Measurements from ENCODE around the gene STPG2.

Gene STPG2

DNA sequence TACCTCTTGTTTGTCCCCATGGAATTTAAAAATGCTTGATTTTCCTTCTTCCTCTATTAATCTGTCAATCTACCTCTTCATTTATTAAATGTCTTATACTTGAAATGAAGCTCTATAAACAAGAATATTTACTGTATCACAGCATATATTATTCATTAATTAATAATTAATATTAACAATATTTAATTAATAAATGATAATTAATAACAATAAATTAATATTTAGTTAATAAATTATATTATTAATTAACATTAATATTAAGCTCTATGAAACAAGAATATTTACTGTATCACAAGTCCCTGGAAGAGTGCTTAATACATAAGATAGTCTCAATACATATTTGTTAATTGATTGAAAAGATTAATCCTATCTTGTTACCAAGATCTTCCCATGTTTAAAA is 306.6 kb downstream of the STPG2 start:
- Histone ChIP-seq H3K36me3 (no peaks in the 10 kb centered on the region), H3K4me3 (ENCODE audit: low read depth in 1 of 2, low read length in 1 of 2) (no peak overlapping the region), H3K27me3 (no peaks in the 10 kb centered on the region), H3K9me3 (no peaks in the 10 kb centered on the region), H3K4me1 (ENCODE audit: control insufficient read depth in 1 of 2, insufficient read depth in 1 of 2, low read depth in 1 of 2, low read length in 1 of 2) (no peaks in the 10 kb centered on the region), H3K27ac (no peak overlapping the region)
- TF ChIP-seq, protein P1, sequence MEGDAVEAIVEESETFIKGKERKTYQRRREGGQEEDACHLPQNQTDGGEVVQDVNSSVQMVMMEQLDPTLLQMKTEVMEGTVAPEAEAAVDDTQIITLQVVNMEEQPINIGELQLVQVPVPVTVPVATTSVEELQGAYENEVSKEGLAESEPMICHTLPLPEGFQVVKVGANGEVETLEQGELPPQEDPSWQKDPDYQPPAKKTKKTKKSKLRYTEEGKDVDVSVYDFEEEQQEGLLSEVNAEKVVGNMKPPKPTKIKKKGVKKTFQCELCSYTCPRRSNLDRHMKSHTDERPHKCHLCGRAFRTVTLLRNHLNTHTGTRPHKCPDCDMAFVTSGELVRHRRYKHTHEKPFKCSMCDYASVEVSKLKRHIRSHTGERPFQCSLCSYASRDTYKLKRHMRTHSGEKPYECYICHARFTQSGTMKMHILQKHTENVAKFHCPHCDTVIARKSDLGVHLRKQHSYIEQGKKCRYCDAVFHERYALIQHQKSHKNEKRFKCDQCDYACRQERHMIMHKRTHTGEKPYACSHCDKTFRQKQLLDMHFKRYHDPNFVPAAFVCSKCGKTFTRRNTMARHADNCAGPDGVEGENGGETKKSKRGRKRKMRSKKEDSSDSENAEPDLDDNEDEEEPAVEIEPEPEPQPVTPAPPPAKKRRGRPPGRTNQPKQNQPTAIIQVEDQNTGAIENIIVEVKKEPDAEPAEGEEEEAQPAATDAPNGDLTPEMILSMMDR (IDR thresholded peaks at IDR 0.05): no peak

- Histone ChIP-seq H3K27me3 (no peaks in the 10 kb centered on the region), H3K4me3 (ENCODE audit: low read depth in 1 of 2, low read length in 1 of 2) (no peak overlapping the region), H3K36me3 (no peaks in the 10 kb centered on the region), H3K9me3 (no peaks in the 10 kb centered on the region), H3K4me1 (ENCODE audit: control insufficient read depth in 1 of 2, insufficient read depth in 1 of 2, low read depth in 1 of 2, low read length in 1 of 2) (no peaks in the 10 kb centered on the region), H3K27ac (no peak overlapping the region)
- TF ChIP-seq, protein P1 (IDR thresholded peaks at IDR 0.05): no peak
Observed at GRCh38 chr4:97828646-97829045, 314.6 kb downstream of the STPG2 start.

- no peak overlapping the region for H3K4me3 ChIP-seq (ENCODE audit: low read depth in 1 of 2, low read length in 1 of 2)
- H3K27me3 ChIP-seq: no peaks in the 10 kb centered on the region
- no peaks in the 10 kb centered on the region for H3K4me1 ChIP-seq (ENCODE audit: control insufficient read depth in 1 of 2, insufficient read depth in 1 of 2, low read depth in 1 of 2, low read length in 1 of 2)
- no peaks in the 10 kb centered on the region for H3K36me3 ChIP-seq
- H3K27ac ChIP-seq: no peak overlapping the region
- H3K9me3 ChIP-seq: no peaks in the 10 kb centered on the region
- TF ChIP-seq, protein P1 (IDR thresholded peaks at IDR 0.05): no peak
Observed at GRCh38 chr4:97819294-97819693, 324.0 kb downstream of the STPG2 start.

- TF ChIP-seq, protein P1 (IDR thresholded peaks at IDR 0.05): no peak
Observed at GRCh38 chr4:97812768-97813167, 330.5 kb downstream of the STPG2 start.

DNA sequence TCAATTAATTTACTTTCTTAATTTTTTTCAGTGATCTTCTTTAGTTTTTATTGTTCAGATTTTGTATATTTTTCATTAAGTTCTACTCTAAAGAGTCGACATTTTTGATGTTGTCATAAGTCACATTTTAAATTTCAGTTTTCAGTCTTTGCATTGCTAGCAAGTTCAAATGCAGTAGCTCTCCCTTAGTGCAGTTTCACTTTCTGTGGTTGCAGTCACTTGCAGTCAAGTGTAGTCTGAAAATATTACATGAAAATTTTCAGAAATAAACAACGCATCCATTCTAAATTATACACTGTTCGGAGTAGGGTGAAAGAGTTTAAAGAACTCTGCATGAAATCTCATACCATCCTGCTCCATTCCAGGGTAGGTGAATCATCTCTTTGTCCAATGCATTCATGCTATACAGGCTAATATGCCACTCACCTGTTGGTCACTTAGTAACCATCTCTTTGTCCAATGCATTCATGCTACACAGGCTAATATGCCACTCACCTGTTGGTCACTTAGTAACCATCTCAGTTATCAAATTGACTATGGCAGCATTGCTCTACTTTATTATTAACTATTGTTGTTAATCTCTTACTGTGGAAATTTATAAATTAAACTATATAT is 356.9 kb downstream of the STPG2 start:
- TF ChIP-seq, protein P1 (IDR thresholded peaks at IDR 0.05): no peak
- Histone ChIP-seq H3K4me3 (ENCODE audit: low read depth in 1 of 2, low read length in 1 of 2) (no peak overlapping the region), H3K36me3 (no peaks in the 10 kb centered on the region), H3K27me3 (no peaks in the 10 kb centered on the region), H3K9me3 (no peaks in the 10 kb centered on the region), H3K4me1 (ENCODE audit: control insufficient read depth in 1 of 2, insufficient read depth in 1 of 2, low read depth in 1 of 2, low read length in 1 of 2) (no peaks in the 10 kb centered on the region), H3K27ac (no peak overlapping the region)

More at GRCh38 chr4:97812768-97813167, 330.5 kb downstream of the STPG2 start:
- H3K27ac ChIP-seq: no peak overlapping the region
- H3K9me3 ChIP-seq: no peaks in the 10 kb centered on the region
- no peak overlapping the region for H3K4me3 ChIP-seq (ENCODE audit: low read depth in 1 of 2, low read length in 1 of 2)
- H3K27me3 ChIP-seq: no peaks in the 10 kb centered on the region
- H3K4me1 ChIP-seq (ENCODE audit: control insufficient read depth in 1 of 2, insufficient read depth in 1 of 2, low read depth in 1 of 2, low read length in 1 of 2): no peaks in the 10 kb centered on the region
- H3K36me3 ChIP-seq: no peaks in the 10 kb centered on the region
